ENCODE measurements around the gene DOCK2. TPM values are rescaled to one million over a fixed set of nuclear protein-coding genes. Genes with fewer than 3 reads are reported as not detected.

DOCK2 gene
- total RNA-seq, 1 donor from 2014 or later: 6.5 TPM

GRCh38 chr5:170095646-170096045 lies 458.6 kb downstream of the DOCK2 start:
- H3K27me3 Mint-ChIP-seq (ENCODE audit: unreplicated experiment): peaks cover 10% of the 10 kb centered on the region
- H3K4me1 Mint-ChIP-seq (ENCODE audit: unreplicated experiment): peaks cover 85% of the 10 kb centered on the region
- no peak for TF ChIP-seq CTCF (IDR thresholded peaks at IDR 0.05; ENCODE audit: unreplicated experiment)
- DNase-seq (ENCODE audit: low spot score): no peak
- peak overlapping the region; percentile 48 for H3K27ac Mint-ChIP-seq (ENCODE audit: unreplicated experiment)
- H3K36me3 Mint-ChIP-seq (ENCODE audit: low read depth, unreplicated experiment): peaks cover 5% of the 10 kb centered on the region
- peak overlapping the region; percentile 24 for H3K4me3 Mint-ChIP-seq (ENCODE audit: unreplicated experiment)
- H3K9me3 Mint-ChIP-seq (ENCODE audit: unreplicated experiment): peaks cover 7% of the 10 kb centered on the region

- H3K36me3 Mint-ChIP-seq (ENCODE audit: low read depth, unreplicated experiment): no peaks in the 10 kb centered on the region
Observed at GRCh38 chr5:170097934-170098333, 460.9 kb downstream of the DOCK2 start.

GRCh38 chr5:170100066-170100943 lies 463.2 kb downstream of the DOCK2 start:
- peaks cover 7% of the 10 kb centered on the region for H3K9me3 Mint-ChIP-seq (ENCODE audit: unreplicated experiment)
- peaks cover 51% of the 10 kb centered on the region for H3K4me1 Mint-ChIP-seq (ENCODE audit: unreplicated experiment)
- peaks cover 5% of the 10 kb centered on the region for H3K36me3 Mint-ChIP-seq (ENCODE audit: low read depth, unreplicated experiment)

More at GRCh38 chr5:170097934-170098333, 460.9 kb downstream of the DOCK2 start:
- peak; percentile 69 for DNase-seq (ENCODE audit: low spot score)
- Mint-ChIP-seq H3K9me3 (ENCODE audit: unreplicated experiment) (peaks cover 7% of the 10 kb centered on the region), H3K4me3 (ENCODE audit: unreplicated experiment) (peak overlapping the region; percentile 57), H3K4me1 (ENCODE audit: unreplicated experiment) (peaks cover 68% of the 10 kb centered on the region), H3K27me3 (ENCODE audit: unreplicated experiment) (peaks cover 8% of the 10 kb centered on the region), H3K27ac (ENCODE audit: unreplicated experiment) (peak overlapping the region; percentile 94)
- TF ChIP-seq CTCF (IDR thresholded peaks at IDR 0.05; ENCODE audit: unreplicated experiment): no peak

GRCh38 chr5:170103447-170103846 lies 466.4 kb downstream of the DOCK2 start:
- DNase-seq (ENCODE audit: low spot score): no peak
- H3K4me3 Mint-ChIP-seq (ENCODE audit: unreplicated experiment): no peak overlapping the region
- peaks cover 46% of the 10 kb centered on the region for H3K4me1 Mint-ChIP-seq (ENCODE audit: unreplicated experiment)
- TF ChIP-seq CTCF (IDR thresholded peaks at IDR 0.05; ENCODE audit: unreplicated experiment): no peak
- peaks cover 9% of the 10 kb centered on the region for H3K36me3 Mint-ChIP-seq (ENCODE audit: low read depth, unreplicated experiment)
- H3K9me3 Mint-ChIP-seq (ENCODE audit: unreplicated experiment): no peaks in the 10 kb centered on the region
- no peak overlapping the region for H3K27ac Mint-ChIP-seq (ENCODE audit: unreplicated experiment)
- peaks cover 12% of the 10 kb centered on the region for H3K27me3 Mint-ChIP-seq (ENCODE audit: unreplicated experiment)

More at GRCh38 chr5:170100066-170100943, 463.2 kb downstream of the DOCK2 start:
- H3K27ac Mint-ChIP-seq (ENCODE audit: unreplicated experiment): peak overlapping the region; percentile 98
- peak; percentile 74 for TF ChIP-seq CTCF (IDR thresholded peaks at IDR 0.05; ENCODE audit: unreplicated experiment)
- H3K27me3 Mint-ChIP-seq (ENCODE audit: unreplicated experiment): peaks cover 11% of the 10 kb centered on the region
- H3K4me3 Mint-ChIP-seq (ENCODE audit: unreplicated experiment): peak overlapping the region; percentile 31
- DNase-seq (ENCODE audit: low spot score): peak; percentile 87

GRCh38 chr5:170104299-170104698 lies 467.2 kb downstream of the DOCK2 start:
- no peak for TF ChIP-seq CTCF (IDR thresholded peaks at IDR 0.05; ENCODE audit: unreplicated experiment)
- Mint-ChIP-seq H3K4me1 (ENCODE audit: unreplicated experiment) (peaks cover 49% of the 10 kb centered on the region), H3K36me3 (ENCODE audit: low read depth, unreplicated experiment) (peaks cover 9% of the 10 kb centered on the region), H3K4me3 (ENCODE audit: unreplicated experiment) (no peak overlapping the region), H3K27me3 (ENCODE audit: unreplicated experiment) (peaks cover 12% of the 10 kb centered on the region), H3K27ac (ENCODE audit: unreplicated experiment) (no peak overlapping the region), H3K9me3 (ENCODE audit: unreplicated experiment) (no peaks in the 10 kb centered on the region)
- no peak for DNase-seq (ENCODE audit: low spot score)

Data from endothelial cell (in vitro differentiated cells).